ENCODE data around the gene PTPRM. TPM values are rescaled to one million over a fixed set of nuclear protein-coding genes. Genes with fewer than 3 reads are reported as not detected.

PTPRM gene
- total and polyA plus RNA-seq, 2 of the 4 experiments (the other 2 are of a cell fraction), result 28.3 to 51.2 TPM

- Histone ChIP-seq H3K79me1 (ENCODE audit: low read depth in 1 of 2, low read length in 2 of 2) (no peaks in the 10 kb centered on the region), H3K14ac (replicated peaks; ENCODE audit: low read depth, low read length) (no peak overlapping the region), H4K20me1 (ENCODE audit: insufficient read depth, low read length) (no peaks in the 10 kb centered on the region), H3K36me3 (ENCODE audit: control insufficient read depth, insufficient read depth, low read length) (peaks cover 16% of the 10 kb centered on the region), H3K27ac (ENCODE audit: insufficient read depth, low read length) (no peak overlapping the region), H3K4me2 (ENCODE audit: low read depth, low read length) (no peak overlapping the region), H3K4ac (ENCODE audit: low read depth, low read length) (no peak overlapping the region; the same call in 1 of the 2 replicates), H4K91ac (ENCODE audit: insufficient read depth, low read depth, low read length) (no peak overlapping the region), H2BK15ac (ENCODE audit: low read depth, low read length) (no peak overlapping the region), H3K9me3 (ENCODE audit: control insufficient read depth, insufficient read depth, low read length) (no peaks in the 10 kb centered on the region), H3K4me3 (ENCODE audit: insufficient read depth, low read depth, low read length) (no peak overlapping the region), H3K18ac (ENCODE audit: low read depth, low read length) (no peak overlapping the region), H3K4me1 (ENCODE audit: control insufficient read depth, insufficient read depth, low read length) (peaks cover 4% of the 10 kb centered on the region), H4K5ac (ENCODE audit: low read depth, low read length) (no peak overlapping the region), H2BK5ac (ENCODE audit: low read depth, low read length, poor library complexity, severe bottlenecking) (no peak overlapping the region), H3K9me1 (ENCODE audit: insufficient read depth, low read length) (0 out of 2 replicates have a peak, but pooled peaks cover 4% of the 10 kb centered on the region), H2BK120ac (ENCODE audit: low read depth, low read length) (no peak overlapping the region), H2AK5ac (ENCODE audit: low read depth, low read length) (no peak overlapping the region), H3K9ac (ENCODE audit: low read depth, low read length) (no peak overlapping the region), H3K27me3 (ENCODE audit: control insufficient read depth, insufficient read depth, low read length) (no peaks in the 10 kb centered on the region), H2BK20ac (ENCODE audit: low read depth, low read length) (no peak overlapping the region), H2AK9ac (replicated peaks; ENCODE audit: low read depth, low read length, poor library complexity) (no peak overlapping the region), H3K56ac (ENCODE audit: extremely low read depth, insufficient read depth, low read length) (no peak overlapping the region), H2AFZ (replicated peaks; ENCODE audit: low read length, poor library complexity) (no peak overlapping the region), H3K23ac (ENCODE audit: low read depth, low read length) (no peak overlapping the region; the same call in 1 of the 2 replicates), H4K8ac (ENCODE audit: low read depth in 2 of 2, low read length in 2 of 2) (no peak overlapping the region)
- in situ Hi-C loops (cut with MboI; ENCODE audit: low sequenced_read_pairs), result loop anchor here (25.0 kb wide), 1 partner anchor 588 kb away; no protein-coding TSS in a partner anchor
- dilution Hi-C loops (cut with HindIII; ENCODE audit: low sequenced_read_pairs, unreplicated experiment), result no loop called here
- 89% methylated on average over 3 of the region's 3 CpGs; no CpG with 5 or more reads in 1 of the 2 experiments for WGBS, 2 experiments (ENCODE audit: extremely low coverage in 2 of 2, insufficient read length in 1 of 2)
- intact Hi-C loops (cut with micrococcal nuclease), result no loop called here
- ATAC-seq (ENCODE audit: low read depth) (no peak), DNase-seq (no peak)
- ChIA-PET CTCF (interaction anchor here (1.4 kb wide), 1 partner anchor 14 kb away, joined by 5 read pairs; no protein-coding TSS in a partner anchor), POLR2A (ENCODE audit: unreplicated experiment) (no interaction called here)
- no TSS peak for BruUV-seq (replicated peaks)
- TF ChIP-seq SMC3 (IDR thresholded peaks at IDR 0.05; ENCODE audit: low read depth, low read length), result no peak
- no peak for TF ChIP-seq MXI1 (IDR thresholded peaks at IDR 0.05; ENCODE audit: borderline replicate concordance, low read depth, low read length)
- no peak for TF ChIP-seq CEBPB (IDR thresholded peaks at IDR 0.05; ENCODE audit: low read depth, low read length)
- TF ChIP-seq BHLHE40 (IDR thresholded peaks at IDR 0.05; ENCODE audit: low read depth, low read length), result no peak
- TF ChIP-seq RAD21 (IDR thresholded peaks at IDR 0.05; ENCODE audit: low read length), result no peak
- no peak for TF ChIP-seq NFE2L2 (IDR thresholded peaks at IDR 0.05; ENCODE audit: low read depth, low read length)
- TF ChIP-seq CHD1 (IDR thresholded peaks at IDR 0.05; ENCODE audit: low read depth, low read length), result no peak
- TF ChIP-seq CTCF (conservative IDR thresholded peaks at IDR 0.05; ENCODE audit: low read depth, low read length), result no peak
Observed at GRCh38 chr18:8375249-8375648, 808.1 kb downstream of the PTPRM start.
